HEK293 (cell line): ENCODE measurements around the gene ZNHIT3.

Experiments used
- EGR2 ChIP-seq: fragments of 450-650 bp; formaldehyde crosslinking; IDR thresholded peaks from 2 replicates; pipeline ENCODE4 v1.5.1; 2016; ENCODE audit warnings: low read depth, missing biosample characterization, missing genetic modification characterization
- HOXC10 ChIP-seq: sonication (generic); formaldehyde crosslinking; IDR thresholded peaks from 2 replicates; pipeline ENCODE4 v1.8.1; 2023; ENCODE audit warnings: mild to moderate bottlenecking, missing genetic modification reagents
- SP2 ChIP-seq: fragments of 450-650 bp; formaldehyde crosslinking; IDR thresholded peaks from 2 replicates; pipeline ENCODE4 v1.5.1; 2016; ENCODE audit warnings: missing biosample characterization, missing genetic modification characterization
- TCF7L2 ChIP-seq: IDR thresholded peaks from 2 replicates; pipeline ENCODE4 v1.6.1; 2011; ENCODE audit warnings: low read depth, mild to moderate bottlenecking, inconsistent platforms, low read length, moderate library complexity, borderline replicate concordance
- TRIM28 ChIP-seq: IDR thresholded peaks from 2 replicates; pipeline ENCODE4 v1.6.1; 2011; ENCODE audit warnings: low read length, control low read depth, borderline replicate concordance
- ZBTB21 ChIP-seq: fragments of 450-650 bp; formaldehyde crosslinking; IDR thresholded peaks from 2 replicates; pipeline ENCODE4 v1.5.1; 2017; ENCODE audit warnings: missing biosample characterization, missing genetic modification characterization
- ZFP3 ChIP-seq: fragments of 450-650 bp; formaldehyde crosslinking; IDR thresholded peaks from 2 replicates; pipeline ENCODE4 v1.5.1; 2016; ENCODE audit warnings: low read depth, missing biosample characterization, missing genetic modification characterization
- ZFP41 ChIP-seq: fragments of 450-650 bp; formaldehyde crosslinking; IDR thresholded peaks from 2 replicates; pipeline ENCODE4 v1.5.1; 2016; ENCODE audit warnings: missing biosample characterization, missing genetic modification characterization, borderline replicate concordance
- ZNF169 ChIP-seq: fragments of 450-650 bp; formaldehyde crosslinking; IDR thresholded peaks from 2 replicates; pipeline ENCODE4 v1.5.1; 2016; ENCODE audit warnings: missing biosample characterization, missing genetic modification characterization
- ZNF302 ChIP-seq: fragments of 450-650 bp; formaldehyde crosslinking; IDR thresholded peaks from 2 replicates; pipeline ENCODE4 v1.5.1; 2016; ENCODE audit warnings: missing biosample characterization, missing genetic modification characterization, low read depth
- ZNF366 ChIP-seq: fragments of 450-650 bp; formaldehyde crosslinking; conservative IDR thresholded peaks from 2 replicates; pipeline ENCODE4 v1.5.1; 2016; ENCODE audit warnings: missing biosample characterization, missing genetic modification characterization
- ZNF571 ChIP-seq: fragments of 450-650 bp; formaldehyde crosslinking; IDR thresholded peaks from 2 replicates; pipeline ENCODE4 v1.5.0; 2017; ENCODE audit warnings: missing biosample characterization, missing genetic modification characterization
- ZNF626 ChIP-seq: fragments of 450-650 bp; sonication (Bioruptor Pico); formaldehyde crosslinking; IDR thresholded peaks from 2 replicates; pipeline ENCODE4 v1.5.1; 2018; ENCODE audit warnings: missing biosample characterization, missing genetic modification characterization, inconsistent platforms
- ZNF660 ChIP-seq: fragments of 450-650 bp; IDR thresholded peaks from 2 replicates; pipeline ENCODE4 v1.5.1; 2018; ENCODE audit warnings: missing biosample characterization, mild to moderate bottlenecking, missing genetic modification characterization
- ZNF792 ChIP-seq: fragments of 450-650 bp; formaldehyde crosslinking; IDR thresholded peaks from 2 replicates; pipeline ENCODE4 v1.5.1; 2016; ENCODE audit warnings: missing biosample characterization, missing genetic modification characterization
- TF ChIP-seq, protein P1 (sequence below): fragments of 450-650 bp; formaldehyde crosslinking; optimal IDR thresholded peaks from 2 replicates; pipeline ENCODE3; 2016; ENCODE audit warnings: missing biosample characterization, mild to moderate bottlenecking, missing genetic modification characterization
- TF ChIP-seq, protein P2 (sequence below): fragments of 450-650 bp; formaldehyde crosslinking; IDR thresholded peaks from 2 replicates; pipeline ENCODE4 v1.5.1; 2016; ENCODE audit warnings: missing biosample characterization, missing genetic modification characterization
- TF ChIP-seq, protein P3 (sequence below): fragments of 450-650 bp; formaldehyde crosslinking; IDR thresholded peaks from 2 replicates; pipeline ENCODE4 v1.5.1; 2016; ENCODE audit warnings: missing biosample characterization, missing genetic modification characterization
- TF ChIP-seq, protein P4 (sequence below): fragments of 450-650 bp; formaldehyde crosslinking; conservative IDR thresholded peaks from 2 replicates; pipeline ENCODE4 v1.5.1; 2016; ENCODE audit warnings: low read depth, missing biosample characterization, missing genetic modification characterization
- TF ChIP-seq, protein P5 (sequence below): fragments of 450-650 bp; formaldehyde crosslinking; IDR thresholded peaks from 2 replicates; pipeline ENCODE4; 2016; ENCODE audit warnings: missing biosample characterization, missing genetic modification characterization
- TF ChIP-seq, protein P6 (sequence below): fragments of 450-650 bp; formaldehyde crosslinking; IDR thresholded peaks from 2 replicates; pipeline ENCODE4 v1.5.1; 2016; ENCODE audit warnings: missing biosample characterization, missing genetic modification characterization
- TF ChIP-seq, protein P7 (sequence below): fragments of 450-650 bp; formaldehyde crosslinking; IDR thresholded peaks from 2 replicates; pipeline ENCODE4 v1.5.1; 2016; ENCODE audit warnings: missing biosample characterization, missing genetic modification characterization

The ZNHIT3 gene

DNA sequence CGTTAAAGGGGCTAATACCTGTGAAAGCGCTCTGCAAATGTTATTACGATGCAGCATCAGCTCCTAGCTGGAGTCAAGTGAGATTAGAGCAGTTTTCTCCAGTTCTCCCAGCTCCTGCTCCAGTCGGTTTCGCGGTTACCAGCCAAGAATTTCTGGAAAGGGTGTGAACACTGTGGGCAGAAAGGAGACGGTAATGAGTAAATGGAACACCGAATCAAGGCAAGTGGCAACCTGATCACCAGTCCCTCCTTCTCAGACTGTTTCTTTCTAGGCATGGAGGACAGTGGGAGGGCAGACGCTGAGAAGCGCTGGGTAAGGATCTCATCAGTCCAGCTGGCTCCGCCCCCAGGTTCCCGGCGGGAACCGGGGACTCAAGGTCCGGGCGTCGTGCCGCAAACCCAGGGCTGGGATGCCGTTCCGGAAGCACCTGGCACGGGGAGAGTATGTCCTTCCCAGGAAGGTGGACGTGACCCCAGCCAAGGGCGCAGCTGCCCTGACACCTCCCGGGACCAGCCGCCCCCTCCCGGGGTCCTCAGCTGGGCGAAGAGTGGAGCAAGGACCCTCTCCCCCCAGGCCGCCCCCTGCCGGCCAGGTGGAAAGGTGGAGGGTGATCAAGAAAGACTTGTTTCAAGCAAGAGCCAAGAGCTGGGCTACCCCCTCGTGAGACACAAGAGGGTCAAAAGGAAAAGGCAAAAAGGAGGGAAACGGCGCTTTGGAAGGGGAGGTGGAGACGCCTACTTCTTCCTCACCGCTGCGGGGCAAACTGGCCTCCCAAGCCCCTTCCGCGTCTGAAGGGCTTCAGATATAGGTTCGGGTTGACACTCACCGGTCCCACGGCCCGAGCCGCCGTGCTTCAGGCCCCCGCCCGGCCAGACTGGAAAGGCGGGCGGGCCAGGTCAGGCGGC, 47.7 kb downstream of the ZNHIT3 start (continued):
- TF ChIP-seq, protein P1, sequence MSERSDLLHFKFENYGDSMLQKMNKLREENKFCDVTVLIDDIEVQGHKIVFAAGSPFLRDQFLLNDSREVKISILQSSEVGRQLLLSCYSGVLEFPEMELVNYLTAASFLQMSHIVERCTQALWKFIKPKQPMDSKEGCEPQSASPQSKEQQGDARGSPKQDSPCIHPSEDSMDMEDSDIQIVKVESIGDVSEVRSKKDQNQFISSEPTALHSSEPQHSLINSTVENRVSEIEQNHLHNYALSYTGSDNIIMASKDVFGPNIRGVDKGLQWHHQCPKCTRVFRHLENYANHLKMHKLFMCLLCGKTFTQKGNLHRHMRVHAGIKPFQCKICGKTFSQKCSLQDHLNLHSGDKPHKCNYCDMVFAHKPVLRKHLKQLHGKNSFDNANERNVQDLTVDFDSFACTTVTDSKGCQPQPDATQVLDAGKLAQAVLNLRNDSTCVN (tag by site-specific recombination) = no peak
- TF ChIP-seq TCF7L2 = no peak
- TF ChIP-seq ZNF660 (tag by site-specific recombination) = peak; percentile 45
- no peak for TF ChIP-seq ZNF792 (tag by site-specific recombination)
- peak; percentile 67 for TF ChIP-seq SP2
- TF ChIP-seq, protein P2, sequence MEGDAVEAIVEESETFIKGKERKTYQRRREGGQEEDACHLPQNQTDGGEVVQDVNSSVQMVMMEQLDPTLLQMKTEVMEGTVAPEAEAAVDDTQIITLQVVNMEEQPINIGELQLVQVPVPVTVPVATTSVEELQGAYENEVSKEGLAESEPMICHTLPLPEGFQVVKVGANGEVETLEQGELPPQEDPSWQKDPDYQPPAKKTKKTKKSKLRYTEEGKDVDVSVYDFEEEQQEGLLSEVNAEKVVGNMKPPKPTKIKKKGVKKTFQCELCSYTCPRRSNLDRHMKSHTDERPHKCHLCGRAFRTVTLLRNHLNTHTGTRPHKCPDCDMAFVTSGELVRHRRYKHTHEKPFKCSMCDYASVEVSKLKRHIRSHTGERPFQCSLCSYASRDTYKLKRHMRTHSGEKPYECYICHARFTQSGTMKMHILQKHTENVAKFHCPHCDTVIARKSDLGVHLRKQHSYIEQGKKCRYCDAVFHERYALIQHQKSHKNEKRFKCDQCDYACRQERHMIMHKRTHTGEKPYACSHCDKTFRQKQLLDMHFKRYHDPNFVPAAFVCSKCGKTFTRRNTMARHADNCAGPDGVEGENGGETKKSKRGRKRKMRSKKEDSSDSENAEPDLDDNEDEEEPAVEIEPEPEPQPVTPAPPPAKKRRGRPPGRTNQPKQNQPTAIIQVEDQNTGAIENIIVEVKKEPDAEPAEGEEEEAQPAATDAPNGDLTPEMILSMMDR (tag by site-specific recombination) = peak; percentile 96
- no peak for TF ChIP-seq TRIM28
- no peak for TF ChIP-seq ZNF571 (tag by site-specific recombination)
- no peak for TF ChIP-seq ZNF169 (tag by site-specific recombination)
- TF ChIP-seq HOXC10 (CRISPR knock-in tag) = no peak
- TF ChIP-seq ZFP3 (tag by site-specific recombination) = no peak
- no peak for TF ChIP-seq ZFP41 (tag by site-specific recombination)
- TF ChIP-seq, protein P3, sequence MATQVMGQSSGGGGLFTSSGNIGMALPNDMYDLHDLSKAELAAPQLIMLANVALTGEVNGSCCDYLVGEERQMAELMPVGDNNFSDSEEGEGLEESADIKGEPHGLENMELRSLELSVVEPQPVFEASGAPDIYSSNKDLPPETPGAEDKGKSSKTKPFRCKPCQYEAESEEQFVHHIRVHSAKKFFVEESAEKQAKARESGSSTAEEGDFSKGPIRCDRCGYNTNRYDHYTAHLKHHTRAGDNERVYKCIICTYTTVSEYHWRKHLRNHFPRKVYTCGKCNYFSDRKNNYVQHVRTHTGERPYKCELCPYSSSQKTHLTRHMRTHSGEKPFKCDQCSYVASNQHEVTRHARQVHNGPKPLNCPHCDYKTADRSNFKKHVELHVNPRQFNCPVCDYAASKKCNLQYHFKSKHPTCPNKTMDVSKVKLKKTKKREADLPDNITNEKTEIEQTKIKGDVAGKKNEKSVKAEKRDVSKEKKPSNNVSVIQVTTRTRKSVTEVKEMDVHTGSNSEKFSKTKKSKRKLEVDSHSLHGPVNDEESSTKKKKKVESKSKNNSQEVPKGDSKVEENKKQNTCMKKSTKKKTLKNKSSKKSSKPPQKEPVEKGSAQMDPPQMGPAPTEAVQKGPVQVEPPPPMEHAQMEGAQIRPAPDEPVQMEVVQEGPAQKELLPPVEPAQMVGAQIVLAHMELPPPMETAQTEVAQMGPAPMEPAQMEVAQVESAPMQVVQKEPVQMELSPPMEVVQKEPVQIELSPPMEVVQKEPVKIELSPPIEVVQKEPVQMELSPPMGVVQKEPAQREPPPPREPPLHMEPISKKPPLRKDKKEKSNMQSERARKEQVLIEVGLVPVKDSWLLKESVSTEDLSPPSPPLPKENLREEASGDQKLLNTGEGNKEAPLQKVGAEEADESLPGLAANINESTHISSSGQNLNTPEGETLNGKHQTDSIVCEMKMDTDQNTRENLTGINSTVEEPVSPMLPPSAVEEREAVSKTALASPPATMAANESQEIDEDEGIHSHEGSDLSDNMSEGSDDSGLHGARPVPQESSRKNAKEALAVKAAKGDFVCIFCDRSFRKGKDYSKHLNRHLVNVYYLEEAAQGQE (tag by site-specific recombination) = 0 out of 2 replicates have a peak, but pooled peaks have one; percentile 35
- no peak for TF ChIP-seq ZNF302 (tag by site-specific recombination)
- TF ChIP-seq ZNF626 (tag by site-specific recombination) = no peak
- TF ChIP-seq, protein P4, sequence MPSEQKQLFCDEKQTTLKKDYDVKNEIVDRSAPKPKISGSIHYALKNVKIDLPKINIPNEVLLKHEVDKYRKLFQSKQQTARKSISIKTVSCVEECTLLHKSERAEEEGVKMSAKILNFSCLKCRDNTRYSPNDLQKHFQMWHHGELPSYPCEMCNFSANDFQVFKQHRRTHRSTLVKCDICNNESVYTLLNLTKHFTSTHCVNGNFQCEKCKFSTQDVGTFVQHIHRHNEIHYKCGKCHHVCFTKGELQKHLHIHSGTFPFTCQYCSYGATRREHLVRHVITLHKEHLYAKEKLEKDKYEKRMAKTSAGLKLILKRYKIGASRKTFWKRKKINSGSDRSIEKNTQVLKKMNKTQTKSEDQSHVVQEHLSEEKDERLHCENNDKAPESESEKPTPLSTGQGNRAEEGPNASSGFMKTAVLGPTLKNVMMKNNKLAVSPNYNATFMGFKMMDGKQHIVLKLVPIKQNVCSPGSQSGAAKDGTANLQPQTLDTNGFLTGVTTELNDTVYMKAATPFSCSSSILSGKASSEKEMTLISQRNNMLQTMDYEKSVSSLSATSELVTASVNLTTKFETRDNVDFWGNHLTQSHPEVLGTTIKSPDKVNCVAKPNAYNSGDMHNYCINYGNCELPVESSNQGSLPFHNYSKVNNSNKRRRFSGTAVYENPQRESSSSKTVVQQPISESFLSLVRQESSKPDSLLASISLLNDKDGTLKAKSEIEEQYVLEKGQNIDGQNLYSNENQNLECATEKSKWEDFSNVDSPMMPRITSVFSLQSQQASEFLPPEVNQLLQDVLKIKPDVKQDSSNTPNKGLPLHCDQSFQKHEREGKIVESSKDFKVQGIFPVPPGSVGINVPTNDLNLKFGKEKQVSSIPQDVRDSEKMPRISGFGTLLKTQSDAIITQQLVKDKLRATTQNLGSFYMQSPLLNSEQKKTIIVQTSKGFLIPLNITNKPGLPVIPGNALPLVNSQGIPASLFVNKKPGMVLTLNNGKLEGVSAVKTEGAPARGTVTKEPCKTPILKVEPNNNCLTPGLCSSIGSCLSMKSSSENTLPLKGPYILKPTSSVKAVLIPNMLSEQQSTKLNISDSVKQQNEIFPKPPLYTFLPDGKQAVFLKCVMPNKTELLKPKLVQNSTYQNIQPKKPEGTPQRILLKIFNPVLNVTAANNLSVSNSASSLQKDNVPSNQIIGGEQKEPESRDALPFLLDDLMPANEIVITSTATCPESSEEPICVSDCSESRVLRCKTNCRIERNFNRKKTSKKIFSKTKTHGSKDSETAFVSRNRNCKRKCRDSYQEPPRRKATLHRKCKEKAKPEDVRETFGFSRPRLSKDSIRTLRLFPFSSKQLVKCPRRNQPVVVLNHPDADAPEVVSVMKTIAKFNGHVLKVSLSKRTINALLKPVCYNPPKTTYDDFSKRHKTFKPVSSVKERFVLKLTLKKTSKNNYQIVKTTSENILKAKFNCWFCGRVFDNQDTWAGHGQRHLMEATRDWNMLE = no peak
- TF ChIP-seq EGR2 (tag by site-specific recombination) = no peak; the same call in 1 of the 2 replicates
- TF ChIP-seq, protein P5, sequence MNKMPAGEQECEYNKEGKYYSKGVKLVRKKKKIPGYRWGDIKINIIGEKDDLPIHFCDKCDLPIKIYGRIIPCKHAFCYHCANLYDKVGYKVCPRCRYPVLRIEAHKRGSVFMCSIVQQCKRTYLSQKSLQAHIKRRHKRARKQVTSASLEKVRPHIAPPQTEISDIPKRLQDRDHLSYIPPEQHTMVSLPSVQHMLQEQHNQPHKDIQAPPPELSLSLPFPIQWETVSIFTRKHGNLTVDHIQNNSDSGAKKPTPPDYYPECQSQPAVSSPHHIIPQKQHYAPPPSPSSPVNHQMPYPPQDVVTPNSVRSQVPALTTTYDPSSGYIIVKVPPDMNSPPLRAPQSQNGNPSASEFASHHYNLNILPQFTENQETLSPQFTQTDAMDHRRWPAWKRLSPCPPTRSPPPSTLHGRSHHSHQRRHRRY = no peak
- peak; percentile 77; the same call in 1 of the 2 replicates for TF ChIP-seq ZNF366 (tag by site-specific recombination)
- TF ChIP-seq, protein P6, sequence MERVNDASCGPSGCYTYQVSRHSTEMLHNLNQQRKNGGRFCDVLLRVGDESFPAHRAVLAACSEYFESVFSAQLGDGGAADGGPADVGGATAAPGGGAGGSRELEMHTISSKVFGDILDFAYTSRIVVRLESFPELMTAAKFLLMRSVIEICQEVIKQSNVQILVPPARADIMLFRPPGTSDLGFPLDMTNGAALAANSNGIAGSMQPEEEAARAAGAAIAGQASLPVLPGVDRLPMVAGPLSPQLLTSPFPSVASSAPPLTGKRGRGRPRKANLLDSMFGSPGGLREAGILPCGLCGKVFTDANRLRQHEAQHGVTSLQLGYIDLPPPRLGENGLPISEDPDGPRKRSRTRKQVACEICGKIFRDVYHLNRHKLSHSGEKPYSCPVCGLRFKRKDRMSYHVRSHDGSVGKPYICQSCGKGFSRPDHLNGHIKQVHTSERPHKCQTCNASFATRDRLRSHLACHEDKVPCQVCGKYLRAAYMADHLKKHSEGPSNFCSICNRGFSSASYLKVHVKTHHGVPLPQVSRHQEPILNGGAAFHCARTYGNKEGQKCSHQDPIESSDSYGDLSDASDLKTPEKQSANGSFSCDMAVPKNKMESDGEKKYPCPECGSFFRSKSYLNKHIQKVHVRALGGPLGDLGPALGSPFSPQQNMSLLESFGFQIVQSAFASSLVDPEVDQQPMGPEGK (tag by site-specific recombination) = peak; percentile 92
- TF ChIP-seq, protein P7, sequence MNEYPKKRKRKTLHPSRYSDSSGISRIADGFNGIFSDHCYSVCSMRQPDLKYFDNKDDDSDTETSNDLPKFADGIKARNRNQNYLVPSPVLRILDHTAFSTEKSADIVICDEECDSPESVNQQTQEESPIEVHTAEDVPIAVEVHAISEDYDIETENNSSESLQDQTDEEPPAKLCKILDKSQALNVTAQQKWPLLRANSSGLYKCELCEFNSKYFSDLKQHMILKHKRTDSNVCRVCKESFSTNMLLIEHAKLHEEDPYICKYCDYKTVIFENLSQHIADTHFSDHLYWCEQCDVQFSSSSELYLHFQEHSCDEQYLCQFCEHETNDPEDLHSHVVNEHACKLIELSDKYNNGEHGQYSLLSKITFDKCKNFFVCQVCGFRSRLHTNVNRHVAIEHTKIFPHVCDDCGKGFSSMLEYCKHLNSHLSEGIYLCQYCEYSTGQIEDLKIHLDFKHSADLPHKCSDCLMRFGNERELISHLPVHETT (tag by site-specific recombination) = peak; percentile 62; the same call in 1 of the 2 replicates
- TF ChIP-seq ZBTB21 (tag by site-specific recombination) = no peak; the same call in 1 of the 2 replicates
